ENCODE measurements around the gene LRRC8E. TPM values are rescaled to one million over a fixed set of nuclear protein-coding genes. Genes with fewer than 3 reads are reported as not detected.

The LRRC8E gene
- total and polyA plus RNA-seq, 2 of the 8 experiments (the other 6 are each of a cell fraction or from before 2014, with no cell fraction given): 2.7 to 2.9 TPM

DNA sequence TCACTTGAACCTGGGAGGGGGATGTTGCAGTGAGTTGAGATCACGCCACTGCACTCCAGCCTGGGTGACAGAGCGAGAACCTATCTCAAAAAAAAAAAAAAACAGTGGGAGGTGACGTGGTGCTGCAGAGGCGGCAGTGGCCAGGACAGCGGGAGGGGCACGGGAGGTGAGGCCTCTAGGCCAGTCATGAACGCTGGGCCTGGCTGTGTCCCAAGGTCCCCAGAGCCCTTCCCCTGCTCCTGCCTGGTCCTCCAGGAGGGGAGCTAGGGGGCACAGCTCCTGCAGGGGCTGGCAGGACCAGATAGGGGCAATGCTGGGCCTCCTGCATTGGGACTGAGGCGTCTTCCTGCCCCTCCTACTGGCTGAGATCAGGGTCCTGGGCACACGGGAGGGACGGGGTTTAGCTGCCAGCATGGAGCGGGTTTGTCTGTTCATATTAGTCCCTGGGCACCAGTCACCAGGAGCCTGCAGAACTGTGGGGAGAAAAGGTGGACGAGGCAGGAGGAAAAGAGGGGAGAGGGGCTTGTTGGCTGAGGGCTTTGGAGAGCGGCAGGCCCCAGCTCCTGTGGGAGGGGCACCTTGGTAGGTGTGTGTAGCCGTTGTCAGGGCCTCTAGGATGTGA is 19.9 kb downstream of the LRRC8E start:
- no peak for FAIRE-seq
- H3K4me1 ChIP-seq (replicated peaks in 1 of 4; ENCODE audit: control insufficient read depth in 3 of 4, insufficient read depth in 4 of 4, low read length in 3 of 4): peaks cover 0 to 6% (median 4%) of the 10 kb centered on the region in 4 experiments; a peak in 5 of 7 replicates
- no peak overlapping the region for H3K4me2 ChIP-seq (ENCODE audit: insufficient read depth in 1 of 2, low read depth in 2 of 2, low read length in 2 of 2)
- no peak overlapping the region for H2AK5ac ChIP-seq (ENCODE audit: low read depth, low read length)
- no peaks in the 10 kb centered on the region for H3K27me3 ChIP-seq (replicated peaks in 1 of 4; ENCODE audit: control insufficient read depth in 3 of 4, extremely low read depth in 1 of 4, insufficient read depth in 3 of 4, low read length in 3 of 4)
- peaks cover 11% of the 10 kb centered on the region for H3K79me1 ChIP-seq (ENCODE audit: low read depth, low read length)
- no peak overlapping the region for H2BK5ac ChIP-seq (ENCODE audit: low read depth, low read length)
- H3K9ac ChIP-seq (replicated peaks in 1 of 4; ENCODE audit: extremely low read depth in 1 of 4, low read depth in 3 of 4, low read length in 3 of 4): no peak overlapping the region
- no peak overlapping the region for H3K14ac ChIP-seq (ENCODE audit: insufficient read length)
- CTCF ChIA-PET (ENCODE audit: partially characterized antibody): interaction anchor here (0.8 to 1.8 kb wide), 9 partner anchors 8 to 186 kb away, joined by 3 to 12 read pairs (median 4); no protein-coding TSS in a partner anchor
- no peak overlapping the region for H2BK15ac ChIP-seq (ENCODE audit: low read length)
- no peak overlapping the region for H3K4me3 ChIP-seq (ENCODE audit: extremely low read depth in 1 of 4, insufficient read depth in 2 of 4, low read depth in 3 of 4, low read length in 4 of 4)
- H4K91ac ChIP-seq (replicated peaks; ENCODE audit: insufficient read length, low read length): no peak overlapping the region
- no peak overlapping the region for H2BK120ac ChIP-seq (replicated peaks; ENCODE audit: low read depth, low read length)
- peaks cover 6% of the 10 kb centered on the region; the same call in 1 of the 2 replicates for H3K23me2 ChIP-seq (ENCODE audit: low read depth, low read length)
- peaks cover 0 to 22% of the 10 kb centered on the region in 2 experiments; a peak in 2 of 4 replicates for H3K79me2 ChIP-seq (ENCODE audit: control insufficient read depth in 1 of 2, insufficient read depth in 2 of 2, low read length in 2 of 2)
- POLR2A ChIA-PET (ENCODE audit: partially characterized antibody): interaction anchor here (1.0 to 2.3 kb wide), 8 partner anchors 8 to 50 kb away, joined by 4 to 12 read pairs (median 6); partner anchors contain the start of gene TIMM44
- no peak overlapping the region for H3K4ac ChIP-seq (replicated peaks; ENCODE audit: insufficient read length, low read depth, low read length)
- H4K8ac ChIP-seq (ENCODE audit: extremely low read depth, insufficient read depth, low read length): no peak overlapping the region
- H3K9me3 ChIP-seq (ENCODE audit: insufficient read depth in 2 of 2, low read depth in 1 of 2, low read length in 1 of 2): no peaks in the 10 kb centered on the region
- TF ChIP-seq CTCF (IDR thresholded peaks at IDR 0.05; ENCODE audit: control extremely low read depth in 1 of 3, insufficient read depth in 1 of 3, low read depth in 1 of 3, low read length in 3 of 3) (peak; percentile 7 to 17 (median 10); a peak in 2 of 4 replicates), KDM1A (IDR thresholded peaks at IDR 0.05; ENCODE audit: borderline replicate concordance, low read length) (no peak)
- no peak overlapping the region for H3K18ac ChIP-seq (ENCODE audit: extremely low read depth, low read length)
- peaks cover 5 to 30% (median 16%) of the 10 kb centered on the region in 4 experiments; a peak in 5 of 8 replicates for H3K36me3 ChIP-seq (ENCODE audit: control insufficient read depth in 2 of 4, insufficient read depth in 4 of 4, low read length in 3 of 4)
- no peak overlapping the region for H2AFZ ChIP-seq (ENCODE audit: low read length)
- no peak overlapping the region for H3K27ac ChIP-seq (ENCODE audit: low read depth, low read length)
- H4K20me1 ChIP-seq (replicated peaks in 1 of 2; ENCODE audit: control insufficient read depth in 1 of 2, insufficient read depth in 2 of 2, low read length in 2 of 2): peaks cover 5 to 19% of the 10 kb centered on the region in 2 experiments
- H2BK12ac ChIP-seq (ENCODE audit: low read depth, low read length): no peak overlapping the region
- no peak overlapping the region for H3K23ac ChIP-seq (ENCODE audit: insufficient read length)
- H3K56ac ChIP-seq (replicated peaks; ENCODE audit: insufficient read length, low read depth, low read length): no peak overlapping the region
- no peak overlapping the region for H4K5ac ChIP-seq (ENCODE audit: insufficient read length, low read depth, low read length)
- no peak for DNase-seq (ENCODE audit: low read depth in 1 of 2, low spot score in 2 of 2)
- WGBS, 2 experiments (ENCODE audit: extremely low coverage in 1 of 2, insufficient coverage in 1 of 2, insufficient read length in 1 of 2, insufficient replicate concordance in 2 of 2, low coverage in 1 of 2, low lambda C conversion rate in 2 of 2, missing lambda C conversion rate in 1 of 2): 92% methylated on average over 10 of the region's 14 CpGs; no CpG with 5 or more reads in 1 of the 2 experiments
- no peak overlapping the region for H2BK20ac ChIP-seq (ENCODE audit: low read length)

Measured in H1 (cell line).